Glutamatergic neuron (in vitro differentiated cells): ENCODE data around the gene MUC4. TPM values are rescaled to one million over a fixed set of nuclear protein-coding genes. Genes with fewer than 3 reads are reported as not detected.
"Not testable (repeated sequence)": the region's sequence is repeated elsewhere in the genome, so short reads cannot be mapped to it uniquely, and the experiment has no call there.

ENCODE experiments used
- DNase-seq: peaks from one replicate; pipeline ENCODE4 v3.0.0; 2022
- H3K27ac Mint-ChIP-seq: one replicate; pipeline ENCODE4 v1.8.0; 2020; ENCODE audit warnings: mild to moderate bottlenecking, mixed read lengths, inconsistent platforms; ENCODE audit not compliant: unreplicated experiment
- H3K27me3 Mint-ChIP-seq: one replicate; pipeline ENCODE4 v1.8.0; 2020; ENCODE audit warnings: mild to moderate bottlenecking, moderate library complexity, mixed read lengths, inconsistent platforms; ENCODE audit not compliant: unreplicated experiment
- H3K36me3 Mint-ChIP-seq: one replicate; pipeline ENCODE4 v1.8.0; 2020; ENCODE audit warnings: mild to moderate bottlenecking, mixed read lengths, inconsistent platforms; ENCODE audit not compliant: unreplicated experiment
- H3K4me1 Mint-ChIP-seq: one replicate; pipeline ENCODE4 v1.8.0; 2020; ENCODE audit warnings: mild to moderate bottlenecking, low read depth, mixed read lengths, inconsistent platforms; ENCODE audit not compliant: unreplicated experiment
- H3K4me3 Mint-ChIP-seq: one replicate; pipeline ENCODE4 v1.8.0; 2020; ENCODE audit warnings: mild to moderate bottlenecking, mixed read lengths, inconsistent platforms; ENCODE audit not compliant: unreplicated experiment
- H3K9me3 Mint-ChIP-seq: one replicate; pipeline ENCODE4 v1.8.0; 2020; ENCODE audit warnings: mild to moderate bottlenecking, moderate library complexity, mixed read lengths, inconsistent platforms; ENCODE audit not compliant: unreplicated experiment
- CTCF ChIP-seq: fragments of 200-600 bp; sonication (generic); IDR thresholded peaks from one replicate; pipeline ENCODE4 v1.5.0; 2021; ENCODE audit not compliant: partially characterized antibody, unreplicated experiment
- total RNA-seq: library from RNA; stranded (reverse); fragmentation: NEBNext Ultra II Directional; extraction: Animal tissue kit (Norgen Biotek cat#: 25700); gene quantifications from one replicate; pipeline ENCODE4 v1.2.1, GENCODE V29; 2021; ENCODE audit not compliant: unreplicated experiment

The MUC4 gene
- total RNA-seq, 1 donor from 2014 or later = 2.5 TPM

- not testable (repeated sequence) for H3K36me3 Mint-ChIP-seq, H3K9me3 Mint-ChIP-seq, H3K4me1 Mint-ChIP-seq, DNase-seq, H3K27ac Mint-ChIP-seq, H3K4me3 Mint-ChIP-seq, H3K27me3 Mint-ChIP-seq
Measured at GRCh38 chr3:195719514-195720254, 92.0 kb downstream of the MUC4 start.

- DNase-seq = no peak
Measured at GRCh38 chr3:195718477-195718984, 93.2 kb downstream of the MUC4 start.

GRCh38 chr3:195717852-195718476, 93.8 kb downstream of the MUC4 start:
- no peak overlapping the region for H3K27ac Mint-ChIP-seq
- no peak overlapping the region for H3K4me3 Mint-ChIP-seq
- H3K9me3 Mint-ChIP-seq = peaks cover 7% of the 10 kb centered on the region
- H3K27me3 Mint-ChIP-seq = no peaks in the 10 kb centered on the region
- no peaks in the 10 kb centered on the region for H3K4me1 Mint-ChIP-seq
- no peak for TF ChIP-seq CTCF
- H3K36me3 Mint-ChIP-seq = no peaks in the 10 kb centered on the region
- no peak for DNase-seq

More at GRCh38 chr3:195718477-195718984, 93.2 kb downstream of the MUC4 start:
- Mint-ChIP-seq H3K9me3 (peaks cover 7% of the 10 kb centered on the region), H3K27me3 (no peaks in the 10 kb centered on the region), H3K27ac (no peak overlapping the region), H3K4me3 (no peak overlapping the region), H3K4me1 (no peaks in the 10 kb centered on the region), H3K36me3 (no peaks in the 10 kb centered on the region)
- TF ChIP-seq CTCF = no peak

- H3K9me3 Mint-ChIP-seq = peaks cover 7% of the 10 kb centered on the region
- no peak for TF ChIP-seq CTCF
- H3K36me3 Mint-ChIP-seq = no peaks in the 10 kb centered on the region
- DNase-seq = no peak
- H3K4me3 Mint-ChIP-seq = no peak overlapping the region
- no peaks in the 10 kb centered on the region for H3K4me1 Mint-ChIP-seq
- H3K27me3 Mint-ChIP-seq = no peaks in the 10 kb centered on the region
- H3K27ac Mint-ChIP-seq = no peak overlapping the region
Measured at GRCh38 chr3:195717416-195717815, 94.3 kb downstream of the MUC4 start.

GRCh38 chr3:195715583-195716266, 96.0 kb downstream of the MUC4 start:
- no peak for TF ChIP-seq CTCF
- no peak overlapping the region for H3K27ac Mint-ChIP-seq
- H3K4me3 Mint-ChIP-seq = no peak overlapping the region
- no peaks in the 10 kb centered on the region for H3K4me1 Mint-ChIP-seq
- no peak for DNase-seq
- peaks cover 7% of the 10 kb centered on the region for H3K9me3 Mint-ChIP-seq
- H3K36me3 Mint-ChIP-seq = no peaks in the 10 kb centered on the region
- H3K27me3 Mint-ChIP-seq = no peaks in the 10 kb centered on the region
